HepG2 (cell line): Measurements from ENCODE around the gene EDN3. TPM values are rescaled to one million over a fixed set of nuclear protein-coding genes. Genes with fewer than 3 reads are reported as not detected.

ENCODE experiments used
- ATAC-seq: fragments of 200-7000 bp; cut with Tn5 transposase; 3 replicates; pipeline ENCODE4 v1.9.1; 2020; ENCODE audit warnings: mild to moderate bottlenecking, moderate library complexity
- BruUV-seq: library from RNA; stranded (reverse); fragments of 400-500 nt; replicated peaks from 2 replicates; lab custom pipeline; 2021; lab: Mats Ljungman, UMichigan
- CTCF ChIA-PET: fragments of 300-600 bp; formaldehyde crosslinking; extraction: SDS; loops from one replicate; lab custom pipeline; 2021; ENCODE audit warnings: low total read pairs, inconsistent platforms, low intra/inter-chr PET ratio; lab: Yijun Ruan, JAX
- POLR2A ChIA-PET: fragments of 350-600 bp; sonication (Branson Sonifier 250); formaldehyde crosslinking; loops from one replicate; lab custom pipeline; 2020; ENCODE audit warnings: antibody characterized with exemption, inconsistent platforms; lab: Yijun Ruan, JAX
- DNase-seq: peaks from one replicate; pipeline ENCODE4 v3.0.0-alpha.2; 2015; ENCODE audit warnings: low spot score
- FAIRE-seq: peaks from 3 replicates; lab custom pipeline; 2011; peaks lifted over from hg19 to GRCh38; lab: Jason Lieb, UNC
- H2AFZ ChIP-seq: one replicate; pipeline ENCODE4 v1.6.1; 2011; ENCODE audit warnings: low read length, inconsistent platforms
- H3K27ac ChIP-seq: fragments of 300-600 bp; 3 replicates; pipeline ENCODE4 v1.8.0; 2011; ENCODE audit warnings: mixed run types, mild to moderate bottlenecking, mixed read lengths, low read length, inconsistent platforms; ENCODE audit not compliant: insufficient read depth; ENCODE audit errors: extremely low read length
- H3K27me3 ChIP-seq, 2 experiments: fragments of 200-600 bp in 1 of 2; 2 replicates in 1 of 2; 3 replicates in 1 of 2; pipeline versions ENCODE4 v1.6.0 to v1.8.0; 2011; ENCODE audit warnings: low read length in 2 of 2, mild to moderate bottlenecking in 2 of 2, moderate library complexity in 2 of 2, inconsistent platforms in 1 of 2; ENCODE audit not compliant: insufficient read depth in 2 of 2, control insufficient read depth in 1 of 2
- H3K36me3 ChIP-seq, 2 experiments: fragments of 200-600 bp in 1 of 2; replicated peaks in 1 of 2; 2 replicates in 1 of 2; 3 replicates in 1 of 2; pipeline versions ENCODE4 v1.5.1 to v1.8.0; 2011; ENCODE audit warnings: low read length in 2 of 2, inconsistent platforms in 1 of 2; ENCODE audit not compliant: insufficient read depth in 2 of 2, control insufficient read depth in 1 of 2
- H3K4me1 ChIP-seq: 2 replicates; pipeline ENCODE4 v1.5.1; 2012; ENCODE audit warnings: low read length, inconsistent platforms; ENCODE audit not compliant: insufficient read depth
- H3K4me2 ChIP-seq: 2 replicates; pipeline ENCODE4 v1.6.0; 2011; ENCODE audit warnings: low read depth, low read length, inconsistent platforms
- H3K4me3 ChIP-seq, 3 experiments: fragments of 200-600 bp in 1 of 3; sonication (generic), shearing (Covaris generic) in 1 of 3; replicated peaks in 1 of 3; 2 replicates each; pipeline ENCODE4 v1.5.1; 2011 to 2016; ENCODE audit warnings: low read length in 3 of 3, inconsistent platforms in 2 of 3, low read depth in 2 of 3, mild to moderate bottlenecking in 2 of 3, control low read depth in 1 of 3, mixed read lengths in 1 of 3; ENCODE audit not compliant: insufficient read depth in 1 of 3
- H3K79me2 ChIP-seq: one replicate; pipeline ENCODE4 v1.6.1; 2011; ENCODE audit warnings: low read length, inconsistent platforms; ENCODE audit not compliant: insufficient read depth
- H3K9ac ChIP-seq: 2 replicates; pipeline ENCODE4 v1.6.0; 2011; ENCODE audit warnings: mild to moderate bottlenecking, low read depth, low read length, inconsistent platforms; ENCODE audit not compliant: insufficient read depth
- H3K9me3 ChIP-seq: 2 replicates; pipeline ENCODE4 v1.5.1; 2012; ENCODE audit warnings: mild to moderate bottlenecking, low read length
- H4K20me1 ChIP-seq: 2 replicates; pipeline ENCODE4 v1.6.0; 2011; ENCODE audit warnings: inconsistent platforms, mild to moderate bottlenecking, low read length, moderate library complexity; ENCODE audit not compliant: insufficient read depth
- ESRRA ChIP-seq: sonication (generic); formaldehyde crosslinking; IDR thresholded peaks from 2 replicates; pipeline ENCODE4 v1.5.1; 2020; ENCODE audit warnings: mild to moderate bottlenecking, low read depth, missing genetic modification reagents
- FOXM1 ChIP-seq: sonication (generic); formaldehyde crosslinking; IDR thresholded peaks from 2 replicates; pipeline ENCODE4 v1.5.0; 2020; ENCODE audit warnings: missing genetic modification reagents
- HOXA3 ChIP-seq: sonication (generic); formaldehyde crosslinking; IDR thresholded peaks from 2 replicates; pipeline ENCODE4 v1.5.0; 2020; ENCODE audit warnings: missing genetic modification reagents
- KDM2A ChIP-seq: sonication (generic); formaldehyde crosslinking; IDR thresholded peaks from 2 replicates; pipeline ENCODE4 v1.4.0; 2020; ENCODE audit warnings: low read depth, missing genetic modification reagents, borderline replicate concordance
- NR2F1 ChIP-seq, 2 experiments: fragments of 450-650 bp in 1 of 2; formaldehyde crosslinking in 1 of 2; IDR thresholded peaks; 2 replicates each; pipeline versions ENCODE4 v1.5.0 to v1.6.1; 2016 to 2020; ENCODE audit warnings: mild to moderate bottlenecking in 1 of 2, missing compliant biosample characterization in 1 of 2, missing genetic modification reagents in 1 of 2, moderate library complexity in 1 of 2
- XBP1 ChIP-seq: sonication (generic); formaldehyde crosslinking; IDR thresholded peaks from 2 replicates; pipeline ENCODE4 v1.5.0; 2020; ENCODE audit warnings: missing genetic modification reagents
- ZFP36L1 ChIP-seq: sonication (generic); formaldehyde crosslinking; IDR thresholded peaks from 2 replicates; pipeline ENCODE4 v1.8.0; 2022; ENCODE audit warnings: mild to moderate bottlenecking, missing genetic modification reagents, moderate library complexity
- ZHX2 ChIP-seq, 2 experiments: sonication (generic) in 1 of 2; formaldehyde crosslinking in 1 of 2; IDR thresholded peaks; 2 replicates each; pipeline versions ENCODE4 v1.6.1 to v1.9.0; 2014 to 2022; ENCODE audit warnings: antibody characterized with exemption in 1 of 2, borderline replicate concordance in 1 of 2, inconsistent platforms in 1 of 2, low read depth in 1 of 2, missing genetic modification reagents in 1 of 2
- ZNF567 ChIP-seq: sonication (generic); formaldehyde crosslinking; IDR thresholded peaks from 2 replicates; pipeline ENCODE4 v1.8.1; 2023; ENCODE audit warnings: mild to moderate bottlenecking, missing genetic modification reagents, borderline replicate concordance
- ZNF569 ChIP-seq: sonication (generic); formaldehyde crosslinking; IDR thresholded peaks from 2 replicates; pipeline ENCODE4 v1.5.0; 2020; ENCODE audit warnings: mild to moderate bottlenecking, missing genetic modification reagents, moderate library complexity, borderline replicate concordance
- ZNF766 ChIP-seq: sonication (generic); formaldehyde crosslinking; IDR thresholded peaks from 2 replicates; pipeline ENCODE4 v1.5.0; 2020; ENCODE audit warnings: missing genetic modification reagents, borderline replicate concordance
- WGBS: methylation state at CpG from one replicate; pipeline ENCODE4 v1.1.6; 2017; ENCODE audit warnings: low lambda C conversion rate; 5-methylcytosine and 5-hydroxymethylcytosine counted together
- in situ Hi-C: cut with HindIII; loops from 2 replicates; pipeline ENCODE4 v1.10.0; 2017; ENCODE audit warnings: low pct_unique_long_range_greater_than_20kb; ENCODE audit not compliant: extremely low pct_ligation_motif_present
- intact Hi-C: fragments of 100-400 bp; cut with micrococcal nuclease; formaldehyde crosslinking; loops from one replicate; pipeline ENCODE4 v1.10.0; 2022; ENCODE audit not compliant: unreplicated experiment
- polyA plus RNA-seq, 8 experiments: library from polyadenylated mRNA; depleted of rRNA in 3 of 8; stranded (reverse) in 7 of 8; unstranded in 1 of 8; fragments of >200 nt; fragmentation: Illumina TruSeq in 4 of 8; extraction: Trizol in 4 of 8; gene quantifications; 2 replicates each; pipeline versions ENCODE4 v1.2.1 to v1.2.3, GENCODE V29; 2011 to 2016; ENCODE audit warnings: low read depth in 4 of 8, missing spikeins in 1 of 8, mixed read lengths in 1 of 8; ENCODE audit not compliant: insufficient read depth in 1 of 8
- total RNA-seq, 5 experiments: library from RNA; depleted of rRNA; stranded (reverse); fragments of >200 nt; fragmentation: Illumina TruSeq; extraction: Trizol; gene quantifications; 2 replicates each; pipeline ENCODE4 v1.2.3, GENCODE V29; 2016; ENCODE audit warnings: low read depth in 1 of 5

The EDN3 gene
- total and polyA plus RNA-seq, 2 of the 13 experiments (the other 11 are each of a cell fraction or from before 2014, with no cell fraction given), result not detected

GRCh38 chr20:59320426-59320825 is 20.0 kb downstream of the EDN3 start:
- Histone ChIP-seq H3K4me3 (no peak overlapping the region), H3K27me3 (peaks cover 14 to 62% of the 10 kb centered on the region in 2 experiments), H2AFZ (no peak overlapping the region), H3K9me3 (no peaks in the 10 kb centered on the region), H3K4me2 (no peak overlapping the region), H3K4me1 (0 out of 2 replicates have a peak, but pooled peaks cover 7% of the 10 kb centered on the region), H3K27ac (no peak overlapping the region), H3K79me2 (no peaks in the 10 kb centered on the region), H4K20me1 (no peaks in the 10 kb centered on the region), H3K36me3 (no peaks in the 10 kb centered on the region), H3K9ac (no peak overlapping the region)
- intact Hi-C loops, result no loop called here
- no peak for DNase-seq
- TF ChIP-seq ZNF567 (CRISPR knock-in tag), result no peak
- no peak for TF ChIP-seq ESRRA (CRISPR knock-in tag)
- TF ChIP-seq XBP1 (CRISPR knock-in tag), result no peak
- FAIRE-seq, result no peak
- no TSS peak for BruUV-seq
- ChIA-PET POLR2A (no interaction called here), CTCF (no interaction called here)
- peak; percentile 16; the same call in 1 of the 3 replicates for ATAC-seq
- in situ Hi-C loops, result no loop called here
- WGBS, result 21% methylated on average over 3 of the region's 10 CpGs

GRCh38 chr20:59320854-59321647 is 20.6 kb downstream of the EDN3 start:
- H3K27me3 ChIP-seq, result peaks cover 14 to 68% of the 10 kb centered on the region in 2 experiments
- H3K9me3 ChIP-seq, result no peaks in the 10 kb centered on the region
- intact Hi-C loops, result no loop called here
- no peaks in the 10 kb centered on the region for H3K79me2 ChIP-seq
- H3K4me2 ChIP-seq, result no peak overlapping the region
- ChIA-PET CTCF (no interaction called here), POLR2A (no interaction called here)
- no peak overlapping the region for H3K9ac ChIP-seq
- 24% methylated on average over 16 of the region's 16 CpGs for WGBS
- DNase-seq, result no peak
- no peak overlapping the region for H3K4me3 ChIP-seq
- FAIRE-seq, result no peak
- ATAC-seq, result peak; percentile 82
- no peaks in the 10 kb centered on the region for H3K36me3 ChIP-seq
- in situ Hi-C loops, result no loop called here
- H3K27ac ChIP-seq, result no peak overlapping the region
- H4K20me1 ChIP-seq, result no peaks in the 10 kb centered on the region
- 0 out of 2 replicates have a peak, but pooled peaks cover 7% of the 10 kb centered on the region for H3K4me1 ChIP-seq
- H2AFZ ChIP-seq, result no peak overlapping the region
- BruUV-seq, result no TSS peak
- TF ChIP-seq ZHX2 (IDR thresholded peaks at IDR 0.05; ENCODE audit: low read depth), result no peak
- TF ChIP-seq ZHX2 (CRISPR knock-in tag; IDR thresholded peaks at IDR 0.05; ENCODE audit: borderline replicate concordance), result no peak
- no peak for TF ChIP-seq HOXA3 (CRISPR knock-in tag)
- no peak for TF ChIP-seq NR2F1 (CRISPR knock-in tag; IDR thresholded peaks at IDR 0.05)
- TF ChIP-seq KDM2A (CRISPR knock-in tag), result no peak
- TF ChIP-seq FOXM1 (CRISPR knock-in tag), result no peak
- TF ChIP-seq ZNF766, result no peak
- no peak for TF ChIP-seq ZNF569 (CRISPR knock-in tag)
- no peak for TF ChIP-seq ZFP36L1
